Melanocyte of skin (primary cell): ENCODE measurements around the gene CD164L2. TPM values are rescaled to one million over a fixed set of nuclear protein-coding genes. Genes with fewer than 3 reads are reported as not detected.

Experiments
- total RNA-seq, 2 donors: library from RNA; depleted of rRNA; stranded (reverse); fragments of >200 nt; gene quantifications; 2 replicates each; pipeline ENCODE4 v1.2.3, GENCODE V29; 2012

The CD164L2 gene
- not detected for total RNA-seq

DNA sequence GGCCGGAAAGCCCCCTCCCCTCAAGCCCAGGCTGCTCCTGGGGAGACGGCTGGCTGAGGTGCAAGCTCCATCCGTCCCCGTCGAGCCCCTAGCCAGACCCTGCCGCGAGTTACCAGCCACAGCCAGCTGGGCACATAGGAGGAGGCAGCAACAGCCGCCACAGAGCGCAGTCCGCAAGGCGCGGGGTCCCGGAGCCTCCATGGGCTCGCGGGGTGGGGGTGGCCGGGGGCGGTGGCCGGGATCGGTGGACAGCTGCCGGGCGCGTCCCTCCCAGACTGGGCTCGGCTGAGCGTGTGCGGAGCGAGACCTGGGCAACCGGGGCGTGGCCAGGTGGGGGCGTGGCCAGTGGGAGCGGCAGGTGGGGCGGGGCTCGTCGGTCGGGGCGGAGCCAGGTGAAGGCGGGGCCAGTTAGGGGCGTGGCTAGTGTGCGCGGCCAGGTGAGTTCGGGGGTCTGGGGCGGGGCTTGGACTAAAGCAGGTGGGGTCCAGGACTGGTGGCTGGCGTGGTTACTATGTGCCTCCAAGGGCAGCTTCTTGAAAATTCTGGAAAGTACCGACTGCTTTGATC lies at the start of gene CD164L2:
CD164L2 (minus strand) TSS at position 295 of the 567 bp plus-strand sequence; CDS start at position 201, 94 bp downstream.

GRCh38 chr1:27392096-27392777 lies 9.1 kb upstream of the CD164L2 start, which contains the start of gene GPR3:
GPR3 (plus strand) TSS chr1:27392622; CDS start chr1:27393799, 1,177 bp downstream.

GRCh38 chr1:27374362-27375086 lies 8.6 kb downstream of the CD164L2 start, which contains the start of gene FCN3:
FCN3 (minus strand) TSS chr1:27374824; CDS start chr1:27374818, 6 bp downstream.

DNA sequence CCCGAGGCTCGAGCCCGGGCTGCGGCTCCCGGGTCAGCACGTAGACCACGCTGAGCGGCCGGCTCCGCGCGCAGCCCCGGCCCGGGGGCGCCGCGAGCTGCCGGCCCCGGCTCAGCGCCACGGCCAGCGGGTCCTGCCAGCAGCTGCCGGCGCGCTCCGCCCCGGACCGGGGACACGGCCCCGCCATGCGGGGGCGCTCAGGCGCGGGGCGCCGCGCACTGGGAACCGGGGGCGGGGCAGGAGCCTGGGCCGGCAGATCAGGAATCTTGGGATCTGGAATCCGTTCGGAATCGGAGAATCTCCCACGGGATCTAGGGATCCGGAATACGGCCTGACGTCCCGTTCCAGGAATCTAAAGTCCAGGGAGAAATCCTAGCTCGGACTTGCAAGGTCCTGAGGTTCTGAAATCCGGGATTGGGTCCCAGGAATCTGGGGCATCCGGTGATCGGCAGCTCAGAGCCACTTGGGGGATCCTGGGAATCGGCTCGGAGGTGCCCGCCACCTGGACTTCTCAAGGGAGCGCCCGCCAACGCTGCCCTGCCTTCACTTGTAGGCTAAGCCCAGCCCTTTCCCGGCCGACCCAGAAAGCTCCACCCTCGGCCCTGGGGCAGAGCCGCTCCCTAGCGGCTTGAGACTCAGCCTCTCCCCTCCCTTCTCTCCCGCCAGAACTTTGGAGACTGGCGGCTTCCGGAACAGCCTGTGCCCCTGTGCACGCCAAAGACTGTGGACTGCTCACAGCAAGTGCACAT lies 16.5 kb downstream of the CD164L2 start, which contains the start of gene MAP3K6:
MAP3K6 (minus strand) TSS at position 551 of the 749 bp plus-strand sequence; CDS start at position 187, 364 bp downstream.

GRCh38 chr1:27341525-27342252 lies 41.4 kb downstream of the CD164L2 start, which contains the start of gene SYTL1:
SYTL1 (plus strand) TSS chr1:27342022; CDS start chr1:27345335, 3,313 bp downstream.

Other genes starting within 250 kb of the CD164L2 start
- gene SLC9A1, start 228.2 kb downstream of the CD164L2 start, total RNA-seq = 1 to 10 TPM; 4.5 to 8.0 TPM
- gene WDTC1, start 148.7 kb downstream of the CD164L2 start, total RNA-seq = 10 to 100 TPM; 19.6 to 29.6 TPM
- 10 to 100 TPM; 30.3 to 35.1 TPM for gene TMEM222, start 61.2 kb downstream of the CD164L2 start, total RNA-seq
- gene SYTL1, start 41.3 kb downstream of the CD164L2 start, total RNA-seq = under 1 TPM in 1 of 2 donors, not detected in 1; 0.34 TPM
- gene MAP3K6, start 16.4 kb downstream of the CD164L2 start, total RNA-seq = 10 to 100 TPM; 24.8 to 25.6 TPM
- not detected for gene FCN3, start 8.5 kb downstream of the CD164L2 start, total RNA-seq
- gene GPR3, start 9.3 kb upstream of the CD164L2 start, total RNA-seq = 1 to 10 TPM in 1 of 2 donors, under 1 TPM in 1; 0.34 to 2.0 TPM
- gene WASF2, start 106.8 kb upstream of the CD164L2 start, total RNA-seq = 10 to 100 TPM; 12.0 to 15.0 TPM
- gene AHDC1, start 220.8 kb upstream of the CD164L2 start, total RNA-seq = 10 to 100 TPM in 1 of 2 donors, 1 to 10 TPM in 1; 8.3 to 10.3 TPM